ENCODE data around the gene TSPO2. TPM values are rescaled to one million over a fixed set of nuclear protein-coding genes. Genes with fewer than 3 reads are reported as not detected.

The TSPO2 gene
- total RNA-seq, 1 donor from 2014 or later, result not detected

GRCh38 chr6:41038205-41038604 lies 4.1 kb upstream of the TSPO2 start:
- H3K27me3 ChIP-seq, result no peaks in the 10 kb centered on the region
- no peak overlapping the region for H3K27ac Mint-ChIP-seq
- no peak overlapping the region for H2AFZ ChIP-seq (replicated peaks)
- H3K4me1 Mint-ChIP-seq, result peaks cover 8% of the 10 kb centered on the region
- H3K36me3 Mint-ChIP-seq, result peaks cover under 1% of the 10 kb centered on the region
- no peak overlapping the region for H3K9ac ChIP-seq
- H3K27me3 Mint-ChIP-seq (ENCODE audit: insufficient read depth, low read depth), result peaks cover 6% of the 10 kb centered on the region
- no peak overlapping the region for H3K27ac ChIP-seq
- no peaks in the 10 kb centered on the region for H4K20me1 ChIP-seq (ENCODE audit: low read depth)
- TF ChIP-seq EZH2 (IDR thresholded peaks at IDR 0.05) (no peak), CTCF (IDR thresholded peaks at IDR 0.05) (no peak), EZH2phosphoT487 (IDR thresholded peaks at IDR 0.05) (no peak)
- peaks cover 4% of the 10 kb centered on the region for H3K4me1 ChIP-seq
- H3K9me3 ChIP-seq (ENCODE audit: low read depth), result no peaks in the 10 kb centered on the region
- H3F3A ChIP-seq (ENCODE audit: low read depth), result no peaks in the 10 kb centered on the region
- no peak overlapping the region for H3K4me3 Mint-ChIP-seq
- no peak overlapping the region for H3K4me2 ChIP-seq
- H3K36me3 ChIP-seq, result no peaks in the 10 kb centered on the region
- no peaks in the 10 kb centered on the region for H3K9me3 Mint-ChIP-seq
- no peak for DNase-seq (ENCODE audit: low spot score)
- no peak overlapping the region for H3K4me3 ChIP-seq
- H3K79me2 ChIP-seq (ENCODE audit: low read depth), result no peaks in the 10 kb centered on the region

GRCh38 chr6:41039060-41039998 lies 2.9 kb upstream of the TSPO2 start, which contains the start of gene UNC5CL:
Gene UNC5CL (minus strand): TSS chr6:41039221. CDS start chr6:41035074, 4,147 bp downstream.
- H3K4me2 ChIP-seq, result no peak within 1 kb of the TSS
- DNase-seq (ENCODE audit: low spot score), result peak; percentile 63
- TF ChIP-seq CTCF (IDR thresholded peaks at IDR 0.05) (peak; percentile 80), EZH2phosphoT487 (IDR thresholded peaks at IDR 0.05) (no peak), EZH2 (IDR thresholded peaks at IDR 0.05) (no peak)
- H3K27me3 Mint-ChIP-seq (ENCODE audit: insufficient read depth, low read depth), result peaks cover 6% of the 10 kb centered on the region
- H3K36me3 Mint-ChIP-seq, result no peaks in the 10 kb centered on the region
- no peak within 1 kb of the TSS for H3K9ac ChIP-seq
- peaks cover 8% of the 10 kb centered on the region for H3K4me1 Mint-ChIP-seq
- no peak within 1 kb of the TSS for H3K4me3 Mint-ChIP-seq
- no peak within 1 kb of the TSS for H3K27ac ChIP-seq
- no peaks in the 10 kb centered on the region for H3K36me3 ChIP-seq
- H2AFZ ChIP-seq (replicated peaks), result no peak within 1 kb of the TSS
- no peaks in the 10 kb centered on the region for H3K27me3 ChIP-seq
- H3K27ac Mint-ChIP-seq, result no peak within 1 kb of the TSS
- H3K9me3 ChIP-seq (ENCODE audit: low read depth), result no peaks in the 10 kb centered on the region
- no peaks in the 10 kb centered on the region for H3K9me3 Mint-ChIP-seq
- H4K20me1 ChIP-seq (ENCODE audit: low read depth), result no peaks in the 10 kb centered on the region
- H3K4me3 ChIP-seq, result no peak within 1 kb of the TSS
- peaks cover 4% of the 10 kb centered on the region for H3K4me1 ChIP-seq
- H3K79me2 ChIP-seq (ENCODE audit: low read depth), result no peaks in the 10 kb centered on the region
- H3F3A ChIP-seq (ENCODE audit: low read depth), result no peaks in the 10 kb centered on the region

- H3K27me3 ChIP-seq, result no peaks in the 10 kb centered on the region
- peaks cover 4% of the 10 kb centered on the region for H3K4me1 ChIP-seq
- no peaks in the 10 kb centered on the region for H4K20me1 ChIP-seq (ENCODE audit: low read depth)
- no peaks in the 10 kb centered on the region for H3F3A ChIP-seq (ENCODE audit: low read depth)
- no peak overlapping the region for H3K9ac ChIP-seq
- H3K4me3 ChIP-seq, result no peak overlapping the region
- Mint-ChIP-seq H3K4me3 (no peak overlapping the region), H3K4me1 (peaks cover 8% of the 10 kb centered on the region), H3K27me3 (ENCODE audit: insufficient read depth, low read depth) (peaks cover 6% of the 10 kb centered on the region), H3K9me3 (no peaks in the 10 kb centered on the region), H3K36me3 (no peaks in the 10 kb centered on the region), H3K27ac (no peak overlapping the region)
- H3K27ac ChIP-seq, result no peak overlapping the region
- H3K9me3 ChIP-seq (ENCODE audit: low read depth), result no peaks in the 10 kb centered on the region
- H3K36me3 ChIP-seq, result no peaks in the 10 kb centered on the region
- no peak for TF ChIP-seq EZH2phosphoT487 (IDR thresholded peaks at IDR 0.05)
- no peak for TF ChIP-seq EZH2 (IDR thresholded peaks at IDR 0.05)
- TF ChIP-seq CTCF (IDR thresholded peaks at IDR 0.05), result no peak
- no peak for DNase-seq (ENCODE audit: low spot score)
- no peak overlapping the region for H3K4me2 ChIP-seq
- no peak overlapping the region for H2AFZ ChIP-seq (replicated peaks)
- no peaks in the 10 kb centered on the region for H3K79me2 ChIP-seq (ENCODE audit: low read depth)
Measured at GRCh38 chr6:41040101-41040939, 1.9 kb upstream of the TSPO2 start.

All from neural progenitor cell (in vitro differentiated cells).